ENCODE data around the gene SMG6. TPM values are rescaled to one million over a fixed set of nuclear protein-coding genes. Genes with fewer than 3 reads are reported as not detected.

SMG6 gene
- total RNA-seq, 1 experiment from 2014 or later = 36.1 TPM

DNA sequence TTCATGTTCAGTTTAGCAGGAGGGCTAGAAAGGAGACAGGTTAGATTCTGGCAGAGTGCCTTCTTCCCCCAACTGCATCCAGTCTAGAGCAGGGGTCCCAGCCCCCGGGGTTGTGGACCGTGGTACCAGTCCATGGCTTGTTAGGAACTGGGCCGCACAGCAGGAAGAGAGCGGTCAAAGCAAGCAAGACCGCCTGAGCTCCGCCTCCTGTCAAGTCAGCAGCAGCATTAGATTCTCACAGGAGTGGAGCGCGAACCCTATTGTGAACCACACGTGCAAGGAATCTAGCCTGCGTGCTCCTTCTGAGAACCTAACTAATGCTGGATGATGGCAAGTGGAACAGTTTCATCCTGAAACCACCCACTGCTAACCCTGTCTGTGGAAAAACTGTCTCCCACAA, 153.7 kb downstream of the SMG6 start:
- no peaks in the 10 kb centered on the region for H3K27me3 ChIP-seq (replicated peaks; ENCODE audit: insufficient read depth, low read depth, low read length, poor library complexity)
- no peaks in the 10 kb centered on the region for H3K4me1 ChIP-seq (ENCODE audit: insufficient read depth, low read length, poor library complexity, severe bottlenecking)
- no peaks in the 10 kb centered on the region for H3K9me3 ChIP-seq (ENCODE audit: low read depth, low read length, poor library complexity, severe bottlenecking)
- CTCF ChIA-PET = no interaction called here
- BruUV-seq (replicated peaks) = no TSS peak
- no peak overlapping the region for H3K4me3 ChIP-seq (ENCODE audit: low read depth, low read length, poor library complexity, severe bottlenecking)
- POLR2A ChIA-PET (ENCODE audit: low non-redundant PET) = no interaction called here
- H3K27ac ChIP-seq (ENCODE audit: low read depth, low read length, poor library complexity, severe bottlenecking) = no peak overlapping the region
- no peak for DNase-seq (ENCODE audit: low spot score)
- TF ChIP-seq EZH2 (IDR thresholded peaks at IDR 0.05; ENCODE audit: borderline replicate concordance, low read depth, low read length, poor library complexity, severe bottlenecking) = no peak
- TF ChIP-seq, protein P1, sequence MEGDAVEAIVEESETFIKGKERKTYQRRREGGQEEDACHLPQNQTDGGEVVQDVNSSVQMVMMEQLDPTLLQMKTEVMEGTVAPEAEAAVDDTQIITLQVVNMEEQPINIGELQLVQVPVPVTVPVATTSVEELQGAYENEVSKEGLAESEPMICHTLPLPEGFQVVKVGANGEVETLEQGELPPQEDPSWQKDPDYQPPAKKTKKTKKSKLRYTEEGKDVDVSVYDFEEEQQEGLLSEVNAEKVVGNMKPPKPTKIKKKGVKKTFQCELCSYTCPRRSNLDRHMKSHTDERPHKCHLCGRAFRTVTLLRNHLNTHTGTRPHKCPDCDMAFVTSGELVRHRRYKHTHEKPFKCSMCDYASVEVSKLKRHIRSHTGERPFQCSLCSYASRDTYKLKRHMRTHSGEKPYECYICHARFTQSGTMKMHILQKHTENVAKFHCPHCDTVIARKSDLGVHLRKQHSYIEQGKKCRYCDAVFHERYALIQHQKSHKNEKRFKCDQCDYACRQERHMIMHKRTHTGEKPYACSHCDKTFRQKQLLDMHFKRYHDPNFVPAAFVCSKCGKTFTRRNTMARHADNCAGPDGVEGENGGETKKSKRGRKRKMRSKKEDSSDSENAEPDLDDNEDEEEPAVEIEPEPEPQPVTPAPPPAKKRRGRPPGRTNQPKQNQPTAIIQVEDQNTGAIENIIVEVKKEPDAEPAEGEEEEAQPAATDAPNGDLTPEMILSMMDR (conservative IDR thresholded peaks at IDR 0.05; ENCODE audit: low read depth, low read length) = no peak
- intact Hi-C loops (cut with micrococcal nuclease; ENCODE audit: unreplicated experiment) = no loop called here
- H3K36me3 ChIP-seq (ENCODE audit: insufficient read depth, low read length, poor library complexity, severe bottlenecking) = peaks cover 6% of the 10 kb centered on the region

DNA sequence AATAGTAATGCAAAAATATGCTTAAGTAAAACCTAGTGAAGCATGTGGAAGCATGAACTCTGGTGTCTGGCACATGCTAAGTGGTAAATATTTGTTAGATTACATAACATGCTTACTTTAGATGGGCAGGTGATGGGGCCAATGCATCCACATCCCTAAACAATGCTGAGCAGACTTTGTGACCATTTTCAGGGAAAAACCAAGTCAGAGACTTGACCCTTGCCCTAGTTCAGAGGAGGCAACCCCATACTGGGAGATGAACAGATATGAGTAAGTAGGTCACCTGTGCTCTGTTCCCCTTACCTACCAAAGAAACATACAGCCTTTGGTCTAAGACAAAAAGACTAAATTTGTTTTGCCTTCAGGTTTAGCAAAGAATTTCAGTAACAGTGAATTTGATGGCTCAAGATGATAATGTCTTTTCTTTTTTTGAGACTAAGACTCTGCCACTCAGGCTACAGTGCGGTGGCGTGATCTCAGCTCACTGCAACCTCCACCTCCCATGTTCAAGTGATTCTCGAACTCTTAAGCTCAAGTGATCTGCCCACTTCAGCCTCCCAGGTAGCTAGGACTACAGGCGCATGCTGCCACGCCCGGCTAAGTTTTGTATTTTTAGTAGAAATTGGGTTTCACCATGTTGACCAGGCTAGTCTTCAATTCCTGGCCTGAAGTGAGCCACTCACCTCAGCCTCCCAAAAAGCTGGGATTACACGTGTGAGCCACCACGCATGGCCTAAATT, 157.3 kb downstream of the SMG6 start:
- Histone ChIP-seq H3K36me3 (ENCODE audit: insufficient read depth, low read length, poor library complexity, severe bottlenecking) (peaks cover 6% of the 10 kb centered on the region), H3K27ac (ENCODE audit: low read depth, low read length, poor library complexity, severe bottlenecking) (no peak overlapping the region), H3K4me1 (ENCODE audit: insufficient read depth, low read length, poor library complexity, severe bottlenecking) (no peaks in the 10 kb centered on the region), H3K9me3 (ENCODE audit: low read depth, low read length, poor library complexity, severe bottlenecking) (no peaks in the 10 kb centered on the region), H3K4me3 (ENCODE audit: low read depth, low read length, poor library complexity, severe bottlenecking) (no peak overlapping the region), H3K27me3 (replicated peaks; ENCODE audit: insufficient read depth, low read depth, low read length, poor library complexity) (no peaks in the 10 kb centered on the region)
- no peak for DNase-seq (ENCODE audit: low spot score)
- intact Hi-C loops (cut with micrococcal nuclease; ENCODE audit: unreplicated experiment) = no loop called here
- POLR2A ChIA-PET (ENCODE audit: low non-redundant PET) = no interaction called here
- TF ChIP-seq, protein P1 (conservative IDR thresholded peaks at IDR 0.05; ENCODE audit: low read depth, low read length) = no peak
- TF ChIP-seq EZH2 (IDR thresholded peaks at IDR 0.05; ENCODE audit: borderline replicate concordance, low read depth, low read length, poor library complexity, severe bottlenecking) = no peak
- no TSS peak for BruUV-seq (replicated peaks)
- CTCF ChIA-PET = no interaction called here

DNA sequence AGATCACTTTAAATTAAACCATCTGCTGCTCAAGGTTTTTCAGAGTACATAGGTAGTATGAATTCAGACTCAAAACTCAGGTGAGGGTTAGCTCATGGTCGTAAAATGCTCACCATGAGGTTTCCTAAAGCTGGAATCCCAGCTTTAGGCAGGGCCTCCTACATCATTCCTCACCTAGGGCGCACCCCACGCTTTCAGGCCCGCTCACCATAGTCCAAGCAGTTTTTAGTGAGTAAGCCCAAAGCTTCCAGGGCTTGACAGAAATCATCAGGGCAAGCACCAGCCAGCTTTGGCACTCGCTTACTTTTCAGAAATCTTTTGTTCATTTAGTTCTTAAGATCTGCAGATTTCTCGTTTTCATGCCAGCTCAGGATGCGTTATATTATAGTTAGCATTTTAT, 158.9 kb downstream of the SMG6 start:
- H3K36me3 ChIP-seq (ENCODE audit: insufficient read depth, low read length, poor library complexity, severe bottlenecking) = no peaks in the 10 kb centered on the region
- TF ChIP-seq, protein P1 (conservative IDR thresholded peaks at IDR 0.05; ENCODE audit: low read depth, low read length) = no peak
- TF ChIP-seq EZH2 (IDR thresholded peaks at IDR 0.05; ENCODE audit: borderline replicate concordance, low read depth, low read length, poor library complexity, severe bottlenecking) = no peak
- no TSS peak for BruUV-seq (replicated peaks)
- intact Hi-C loops (cut with micrococcal nuclease; ENCODE audit: unreplicated experiment) = no loop called here
- H3K27me3 ChIP-seq (replicated peaks; ENCODE audit: insufficient read depth, low read depth, low read length, poor library complexity) = no peaks in the 10 kb centered on the region
- ChIA-PET POLR2A (ENCODE audit: low non-redundant PET) (no interaction called here), CTCF (no interaction called here)
- H3K4me3 ChIP-seq (ENCODE audit: low read depth, low read length, poor library complexity, severe bottlenecking) = no peak overlapping the region
- DNase-seq (ENCODE audit: low spot score) = no peak
- H3K9me3 ChIP-seq (ENCODE audit: low read depth, low read length, poor library complexity, severe bottlenecking) = no peaks in the 10 kb centered on the region
- H3K27ac ChIP-seq (ENCODE audit: low read depth, low read length, poor library complexity, severe bottlenecking) = no peak overlapping the region
- no peaks in the 10 kb centered on the region for H3K4me1 ChIP-seq (ENCODE audit: insufficient read depth, low read length, poor library complexity, severe bottlenecking)
